Ishikawa (cell line): ENCODE measurements around the gene THYN1.

Experiments
- NFIC ChIP-seq: IDR thresholded peaks from 2 replicates; pipeline ENCODE4 v1.6.1; 2012
- TAF1 ChIP-seq: IDR thresholded peaks from 2 replicates; pipeline ENCODE4 v1.6.1; 2012; ENCODE audit warnings: low read depth, mild to moderate bottlenecking
- YY1 ChIP-seq: IDR thresholded peaks from 2 replicates; pipeline ENCODE4 v1.6.1; 2012; ENCODE audit warnings: low read depth
- TF ChIP-seq, protein P1 (sequence below): IDR thresholded peaks from 2 replicates; pipeline ENCODE4 v1.6.1; 2012
- TF ChIP-seq, protein P2 (sequence below): IDR thresholded peaks from 2 replicates; pipeline ENCODE4 v1.6.1; 2012
- TF ChIP-seq, protein P3 (sequence below): IDR thresholded peaks from 2 replicates; pipeline ENCODE4 v1.6.1; 2012; ENCODE audit warnings: low read depth, mild to moderate bottlenecking

DNA sequence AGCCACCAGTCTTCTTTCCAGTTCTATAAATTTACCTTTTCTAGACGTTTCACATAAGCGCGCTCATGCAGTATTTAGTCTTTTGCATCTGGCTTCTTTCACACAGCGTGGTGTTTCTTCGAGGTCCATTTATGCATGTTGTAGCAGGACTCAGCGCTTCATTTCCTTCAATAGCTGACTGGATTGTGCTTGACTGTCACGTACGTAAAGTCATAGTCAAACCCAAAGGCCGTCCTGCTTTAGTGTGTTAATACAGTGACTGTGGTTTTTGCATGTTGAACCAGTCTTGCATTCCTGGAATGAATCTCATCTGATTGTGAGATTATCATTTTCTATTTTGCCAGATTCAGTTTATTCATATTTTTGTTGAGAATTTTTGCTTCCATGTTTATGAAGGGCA lies 41.5 kb upstream of the THYN1 start:
- TF ChIP-seq YY1, result no peak
- TF ChIP-seq, protein P1, sequence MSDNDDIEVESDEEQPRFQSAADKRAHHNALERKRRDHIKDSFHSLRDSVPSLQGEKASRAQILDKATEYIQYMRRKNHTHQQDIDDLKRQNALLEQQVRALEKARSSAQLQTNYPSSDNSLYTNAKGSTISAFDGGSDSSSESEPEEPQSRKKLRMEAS, result no peak
- TF ChIP-seq NFIC, result no peak
- TF ChIP-seq, protein P2, sequence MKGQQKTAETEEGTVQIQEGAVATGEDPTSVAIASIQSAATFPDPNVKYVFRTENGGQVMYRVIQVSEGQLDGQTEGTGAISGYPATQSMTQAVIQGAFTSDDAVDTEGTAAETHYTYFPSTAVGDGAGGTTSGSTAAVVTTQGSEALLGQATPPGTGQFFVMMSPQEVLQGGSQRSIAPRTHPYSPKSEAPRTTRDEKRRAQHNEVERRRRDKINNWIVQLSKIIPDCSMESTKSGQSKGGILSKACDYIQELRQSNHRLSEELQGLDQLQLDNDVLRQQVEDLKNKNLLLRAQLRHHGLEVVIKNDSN, result no peak
- no peak for TF ChIP-seq TAF1
- TF ChIP-seq, protein P3, sequence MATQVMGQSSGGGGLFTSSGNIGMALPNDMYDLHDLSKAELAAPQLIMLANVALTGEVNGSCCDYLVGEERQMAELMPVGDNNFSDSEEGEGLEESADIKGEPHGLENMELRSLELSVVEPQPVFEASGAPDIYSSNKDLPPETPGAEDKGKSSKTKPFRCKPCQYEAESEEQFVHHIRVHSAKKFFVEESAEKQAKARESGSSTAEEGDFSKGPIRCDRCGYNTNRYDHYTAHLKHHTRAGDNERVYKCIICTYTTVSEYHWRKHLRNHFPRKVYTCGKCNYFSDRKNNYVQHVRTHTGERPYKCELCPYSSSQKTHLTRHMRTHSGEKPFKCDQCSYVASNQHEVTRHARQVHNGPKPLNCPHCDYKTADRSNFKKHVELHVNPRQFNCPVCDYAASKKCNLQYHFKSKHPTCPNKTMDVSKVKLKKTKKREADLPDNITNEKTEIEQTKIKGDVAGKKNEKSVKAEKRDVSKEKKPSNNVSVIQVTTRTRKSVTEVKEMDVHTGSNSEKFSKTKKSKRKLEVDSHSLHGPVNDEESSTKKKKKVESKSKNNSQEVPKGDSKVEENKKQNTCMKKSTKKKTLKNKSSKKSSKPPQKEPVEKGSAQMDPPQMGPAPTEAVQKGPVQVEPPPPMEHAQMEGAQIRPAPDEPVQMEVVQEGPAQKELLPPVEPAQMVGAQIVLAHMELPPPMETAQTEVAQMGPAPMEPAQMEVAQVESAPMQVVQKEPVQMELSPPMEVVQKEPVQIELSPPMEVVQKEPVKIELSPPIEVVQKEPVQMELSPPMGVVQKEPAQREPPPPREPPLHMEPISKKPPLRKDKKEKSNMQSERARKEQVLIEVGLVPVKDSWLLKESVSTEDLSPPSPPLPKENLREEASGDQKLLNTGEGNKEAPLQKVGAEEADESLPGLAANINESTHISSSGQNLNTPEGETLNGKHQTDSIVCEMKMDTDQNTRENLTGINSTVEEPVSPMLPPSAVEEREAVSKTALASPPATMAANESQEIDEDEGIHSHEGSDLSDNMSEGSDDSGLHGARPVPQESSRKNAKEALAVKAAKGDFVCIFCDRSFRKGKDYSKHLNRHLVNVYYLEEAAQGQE, result no peak
